GM12864 (cell line): Measurements from ENCODE around the gene LIPK.

Experiments used
- DNase-seq: peaks from one replicate; pipeline ENCODE4 v3.0.0-alpha.2; 2011; ENCODE audit warnings: low read depth
- H3K4me3 ChIP-seq: 2 replicates; pipeline ENCODE4 v1.5.1; 2011; ENCODE audit warnings: mild to moderate bottlenecking, low read depth, low read length, control low read depth
- TF ChIP-seq, protein P1 (sequence below): IDR thresholded peaks from 2 replicates; pipeline ENCODE4 v1.5.1; 2011; ENCODE audit warnings: low read depth, mild to moderate bottlenecking, moderate library complexity, low read length, control low read depth, inconsistent platforms; ENCODE audit errors: missing control alignments

LIPK gene

GRCh38 chr10:88742448-88742847, 36.4 kb downstream of the LIPK start:
- DNase-seq = no peak
- TF ChIP-seq, protein P1, sequence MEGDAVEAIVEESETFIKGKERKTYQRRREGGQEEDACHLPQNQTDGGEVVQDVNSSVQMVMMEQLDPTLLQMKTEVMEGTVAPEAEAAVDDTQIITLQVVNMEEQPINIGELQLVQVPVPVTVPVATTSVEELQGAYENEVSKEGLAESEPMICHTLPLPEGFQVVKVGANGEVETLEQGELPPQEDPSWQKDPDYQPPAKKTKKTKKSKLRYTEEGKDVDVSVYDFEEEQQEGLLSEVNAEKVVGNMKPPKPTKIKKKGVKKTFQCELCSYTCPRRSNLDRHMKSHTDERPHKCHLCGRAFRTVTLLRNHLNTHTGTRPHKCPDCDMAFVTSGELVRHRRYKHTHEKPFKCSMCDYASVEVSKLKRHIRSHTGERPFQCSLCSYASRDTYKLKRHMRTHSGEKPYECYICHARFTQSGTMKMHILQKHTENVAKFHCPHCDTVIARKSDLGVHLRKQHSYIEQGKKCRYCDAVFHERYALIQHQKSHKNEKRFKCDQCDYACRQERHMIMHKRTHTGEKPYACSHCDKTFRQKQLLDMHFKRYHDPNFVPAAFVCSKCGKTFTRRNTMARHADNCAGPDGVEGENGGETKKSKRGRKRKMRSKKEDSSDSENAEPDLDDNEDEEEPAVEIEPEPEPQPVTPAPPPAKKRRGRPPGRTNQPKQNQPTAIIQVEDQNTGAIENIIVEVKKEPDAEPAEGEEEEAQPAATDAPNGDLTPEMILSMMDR = no peak
- no peak overlapping the region for H3K4me3 ChIP-seq

- TF ChIP-seq, protein P1 = no peak
- DNase-seq = no peak
- H3K4me3 ChIP-seq = no peak overlapping the region
Measured at GRCh38 chr10:88744002-88744401, 38.0 kb downstream of the LIPK start.

GRCh38 chr10:88745633-88746032, 39.6 kb downstream of the LIPK start:
- DNase-seq = no peak
- H3K4me3 ChIP-seq = no peak overlapping the region
- TF ChIP-seq, protein P1 = no peak

DNA sequence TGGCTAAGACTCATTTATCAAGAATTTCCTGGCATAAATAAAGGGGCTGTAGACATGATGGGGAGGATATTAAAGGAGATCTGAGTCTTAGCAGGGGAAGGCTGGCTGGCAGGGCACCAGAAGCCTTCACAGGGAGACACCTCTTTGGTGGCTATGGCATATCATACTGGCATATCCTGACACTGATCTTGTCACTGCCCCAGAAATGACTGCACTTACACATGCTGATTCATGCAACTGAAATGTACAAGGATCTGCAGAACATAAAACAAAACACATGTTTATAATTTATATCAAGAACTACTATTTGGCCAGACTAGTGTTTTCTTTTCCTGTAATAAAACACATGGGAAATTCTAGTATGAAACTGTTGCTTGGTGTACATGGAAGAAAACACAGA, 48.2 kb downstream of the LIPK start:
- no peak overlapping the region for H3K4me3 ChIP-seq
- no peak for DNase-seq
- TF ChIP-seq, protein P1 = no peak

- TF ChIP-seq, protein P1 = no peak
- DNase-seq = peak; percentile 16
- H3K4me3 ChIP-seq = no peak overlapping the region
Measured at GRCh38 chr10:88755753-88756152, 49.7 kb downstream of the LIPK start.

- TF ChIP-seq, protein P1 = no peak
- H3K4me3 ChIP-seq = no peak overlapping the region
- no peak for DNase-seq
Measured at GRCh38 chr10:88756660-88757059, 50.6 kb downstream of the LIPK start.

GRCh38 chr10:88759366-88760101, 53.5 kb downstream of the LIPK start, which contains the start of gene LIPN:
LIPN (plus strand) TSS chr10:88760020; CDS start chr10:88761406, 1,386 bp downstream.
- DNase-seq = no peak
- TF ChIP-seq, protein P1 = no peak
- H3K4me3 ChIP-seq = no peak within 1 kb of the TSS
